ENCODE measurements around the gene LAMA2.

- TF ChIP-seq GABPA (IDR thresholded peaks at IDR 0.05; ENCODE audit: borderline replicate concordance, insufficient read depth, low read length) = no peak
- TF ChIP-seq CTCF (IDR thresholded peaks at IDR 0.05; ENCODE audit: control extremely low read depth in 1 of 3, insufficient read depth in 1 of 3, low read depth in 1 of 3, low read length in 3 of 3) = no peak
- no peak for TF ChIP-seq EZH2 (IDR thresholded peaks at IDR 0.05; ENCODE audit: low read depth, low read length, severe bottlenecking)
- no peak for TF ChIP-seq RAD21 (IDR thresholded peaks at IDR 0.05 in 1 of 2, conservative IDR thresholded peaks at IDR 0.05 in 1 of 2; ENCODE audit: low read depth in 2 of 2, low read length in 2 of 2)
- no peak for TF ChIP-seq POLR2A (IDR thresholded peaks at IDR 0.05; ENCODE audit: control extremely low read depth in 1 of 2, low read depth in 2 of 2, low read length in 2 of 2)
Observed at GRCh38 chr6:128981716-128982115, 98.8 kb downstream of the LAMA2 start.
